Liver (tissue), 9 donors: ENCODE data around the gene HLA-A. TPM values are rescaled to one million over a fixed set of nuclear protein-coding genes. Genes with fewer than 3 reads are reported as not detected.

Experiments used
- DNase-seq: peaks from one replicate; pipeline ENCODE4 v3.0.0-alpha.2; 2017; ENCODE audit warnings: low spot score
- H3K27ac ChIP-seq, 2 donors: one replicate each; pipeline ENCODE4 v1.7.0; 2013; ENCODE audit warnings: inconsistent platforms in 2 of 2, low read length in 2 of 2, control low read depth in 1 of 2, low read depth in 1 of 2, mild to moderate bottlenecking in 1 of 2
- H3K27me3 ChIP-seq, 4 donors: one replicate each; pipeline versions ENCODE4 v1.6.1 to v1.7.0; 2013; ENCODE audit warnings: low read length in 3 of 4, inconsistent platforms in 1 of 4, mild to moderate bottlenecking in 1 of 4, moderate library complexity in 1 of 4; ENCODE audit not compliant: control insufficient read depth in 4 of 4, insufficient read depth in 4 of 4
- H3K36me3 ChIP-seq, 4 donors: one replicate each; pipeline versions ENCODE4 v1.6.1 to v1.7.0; 2013; ENCODE audit warnings: low read length in 3 of 4, mild to moderate bottlenecking in 3 of 4, low read depth in 1 of 4, moderate library complexity in 1 of 4; ENCODE audit not compliant: control insufficient read depth in 4 of 4, insufficient read depth in 3 of 4
- H3K4me1 ChIP-seq, 4 donors: one replicate each; pipeline versions ENCODE4 v1.6.1 to v1.7.0; 2013; ENCODE audit warnings: low read length in 3 of 4, mild to moderate bottlenecking in 3 of 4, moderate library complexity in 1 of 4; ENCODE audit not compliant: control insufficient read depth in 4 of 4, insufficient read depth in 4 of 4
- H3K4me3 ChIP-seq, 3 donors: one replicate each; pipeline versions ENCODE4 v1.6.1 to v1.7.0; 2013; ENCODE audit warnings: low read length in 3 of 3, control low read depth in 1 of 3, low read depth in 1 of 3, mild to moderate bottlenecking in 1 of 3
- H3K9ac ChIP-seq, 2 donors: one replicate each; pipeline ENCODE4 v1.7.0; 2013; ENCODE audit warnings: low read length in 2 of 2, mild to moderate bottlenecking in 2 of 2, moderate library complexity in 2 of 2, control low read depth in 1 of 2, low read depth in 1 of 2
- H3K9me3 ChIP-seq, 4 donors: one replicate each; pipeline versions ENCODE4 v1.6.1 to v1.7.0; 2013; ENCODE audit warnings: low read length in 3 of 4; ENCODE audit not compliant: control insufficient read depth in 4 of 4
- EGR1 ChIP-seq, 2 donors: IDR thresholded peaks; 2 replicates each; pipeline ENCODE4 v1.6.1; 2016 to 2018; ENCODE audit warnings: antibody characterized with exemption in 2 of 2, low read depth in 2 of 2
- FOXA1 ChIP-seq: IDR thresholded peaks from 2 replicates; pipeline ENCODE4 v1.6.1; 2016; ENCODE audit warnings: antibody characterized with exemption
- FOXA2 ChIP-seq: IDR thresholded peaks from 2 replicates; pipeline ENCODE4 v1.6.1; 2016; ENCODE audit warnings: antibody characterized with exemption
- GABPA ChIP-seq, 2 donors: IDR thresholded peaks in 1 of 2; conservative IDR thresholded peaks in 1 of 2; 2 replicates each; pipeline ENCODE4 v1.6.1; 2016; ENCODE audit warnings: antibody characterized with exemption in 2 of 2, mild to moderate bottlenecking in 1 of 2, moderate library complexity in 1 of 2
- HNF4A ChIP-seq, 2 donors: conservative IDR thresholded peaks; 2 replicates each; pipeline ENCODE4 v1.6.1; 2016; ENCODE audit warnings: antibody characterized with exemption in 2 of 2, mild to moderate bottlenecking in 2 of 2
- HNF4G ChIP-seq: IDR thresholded peaks from 2 replicates; pipeline ENCODE4 v1.6.1; 2016; ENCODE audit warnings: antibody characterized with exemption
- JUND ChIP-seq, 2 donors: IDR thresholded peaks; 2 replicates each; pipeline ENCODE4 v1.6.1; 2016; ENCODE audit warnings: antibody characterized with exemption in 2 of 2
- NR2F2 ChIP-seq: IDR thresholded peaks from 2 replicates; pipeline ENCODE4 v1.6.1; 2016; ENCODE audit warnings: antibody characterized with exemption
- RAD21 ChIP-seq, 2 donors: IDR thresholded peaks; 2 replicates each; pipeline ENCODE4 v1.6.1; 2016; ENCODE audit warnings: antibody characterized with exemption in 2 of 2, mild to moderate bottlenecking in 2 of 2
- RXRA ChIP-seq, 2 donors: IDR thresholded peaks; 2 replicates each; pipeline ENCODE4 v1.6.1; 2017 to 2018; ENCODE audit warnings: antibody characterized with exemption in 2 of 2, mild to moderate bottlenecking in 1 of 2
- SP1 ChIP-seq: IDR thresholded peaks from 2 replicates; pipeline ENCODE4 v1.6.1; 2018; ENCODE audit warnings: antibody characterized with exemption, mild to moderate bottlenecking
- TAF1 ChIP-seq: conservative IDR thresholded peaks from 2 replicates; pipeline ENCODE4 v1.6.1; 2016; ENCODE audit warnings: antibody characterized with exemption, mild to moderate bottlenecking
- YY1 ChIP-seq: IDR thresholded peaks from 2 replicates; pipeline ENCODE4 v1.6.1; 2016; ENCODE audit warnings: antibody characterized with exemption, mild to moderate bottlenecking
- WGBS: extraction: QIAGEN DNeasy Blood & Tissue Kit; methylation state at CpG from one replicate; pipeline ENCODE4 v1.1.7; 2013; 5-methylcytosine and 5-hydroxymethylcytosine counted together
- polyA plus RNA-seq, 2 donors: library from polyadenylated mRNA; stranded (reverse) in 1 of 2; unstranded in 1 of 2; fragments of 200-250 nt in 1 of 2; fragments of >200 nt in 1 of 2; fragmentation: Nextera tagmentation in 1 of 2; extraction: Ambion mirVana in 1 of 2; gene quantifications; one replicate each; pipeline versions ENCODE4 v1.2.1 to v1.2.3, GENCODE V29; 2013 to 2015
- total RNA-seq, 2 donors: library from RNA; depleted of rRNA; stranded (reverse); fragments of >200 nt; gene quantifications; one replicate each; pipeline ENCODE4 v1.2.3, GENCODE V29; 2014
- TF ChIP-seq, protein P1 (sequence below): fragments of 150-350 bp; IDR thresholded peaks from 2 replicates; pipeline ENCODE4 v1.5.1; 2017; ENCODE audit warnings: improper control_type of control experiment, low read depth, low read length; ENCODE audit not compliant: missing input control
- TF ChIP-seq, protein P2 (sequence below): IDR thresholded peaks from 2 replicates; pipeline ENCODE4 v1.6.1; 2016; ENCODE audit warnings: antibody characterized with exemption, mild to moderate bottlenecking
- TF ChIP-seq, protein P3 (sequence below): IDR thresholded peaks from 2 replicates; pipeline ENCODE4 v1.6.1; 2016; ENCODE audit warnings: antibody characterized with exemption
- TF ChIP-seq, protein P4 (sequence below): IDR thresholded peaks from 2 replicates; pipeline ENCODE4 v1.6.1; 2016; ENCODE audit warnings: antibody characterized with exemption
- TF ChIP-seq, protein P5 (sequence below): IDR thresholded peaks from 2 replicates; pipeline ENCODE4 v1.6.1; 2016; ENCODE audit warnings: antibody characterized with exemption
- donor health status: healthy.
- donor health status: healthy.
- donor health status: healthy.
- donor health status: healthy.
- donor health status: healthy.

The HLA-A gene
- total and polyA plus RNA-seq, 4 donors = 145 to 321 (median 223) TPM

DNA sequence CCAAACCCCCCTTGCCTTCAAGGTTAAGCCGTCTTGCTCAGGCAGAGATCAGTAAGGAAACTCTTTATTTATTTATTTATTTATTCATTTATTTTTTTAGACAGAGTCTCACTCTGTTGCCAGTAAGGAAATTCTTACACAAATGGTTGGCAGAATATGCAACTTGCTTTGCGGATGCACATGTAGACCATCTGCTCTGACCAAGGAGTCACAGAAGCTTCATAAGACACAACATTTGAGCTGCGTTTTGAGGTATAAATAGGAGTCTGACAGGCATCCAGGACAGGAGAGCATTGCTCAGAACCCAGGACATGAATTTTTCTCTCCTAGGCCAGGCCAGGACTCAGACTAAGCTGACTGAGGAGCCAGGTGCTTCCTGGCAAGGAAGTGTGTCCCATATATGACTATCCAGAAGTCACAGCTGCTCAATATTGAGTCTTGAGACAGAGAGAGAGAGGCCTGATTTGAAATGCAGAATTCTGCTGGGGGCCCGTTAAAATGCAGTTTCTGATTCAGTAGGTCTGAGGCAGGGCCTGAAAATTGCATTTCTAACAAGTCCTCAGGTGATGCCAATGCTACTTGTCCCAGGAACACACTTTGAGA is 43.9 kb downstream of the HLA-A start (continued):
- TF ChIP-seq EGR1 (IDR thresholded peaks at IDR 0.05; ENCODE audit: low read depth in 2 of 2) = no peak

DNA sequence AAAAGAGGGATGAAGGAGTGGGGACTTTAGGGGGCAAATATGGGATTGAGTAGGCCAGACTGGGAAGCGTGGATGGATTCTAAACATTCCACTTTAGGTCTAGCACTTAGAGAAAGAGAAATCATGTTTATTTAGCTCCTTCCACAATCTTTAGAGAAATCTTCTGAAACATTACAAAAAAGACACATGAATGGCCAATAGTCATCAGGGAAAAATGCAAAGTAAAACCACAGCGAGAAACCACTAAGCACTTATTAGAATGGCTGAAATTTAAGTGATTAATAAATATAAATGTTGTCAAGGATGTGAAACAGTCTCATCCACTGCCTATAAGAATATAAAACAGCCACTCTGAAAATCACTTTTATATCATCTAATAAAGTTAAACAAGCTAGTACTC is 46.9 kb downstream of the HLA-A start:
- no peak for DNase-seq
- no peaks in the 10 kb centered on the region for H3K36me3 ChIP-seq
- H3K4me1 ChIP-seq = no peaks in the 10 kb centered on the region
- no peak overlapping the region for H3K27ac ChIP-seq
- no peak overlapping the region for H3K9ac ChIP-seq
- TF ChIP-seq RAD21 (IDR thresholded peaks at IDR 0.05) (no peak), JUND (IDR thresholded peaks at IDR 0.05) (no peak), RXRA (IDR thresholded peaks at IDR 0.05) (no peak), TAF1 (no peak), NR2F2 (no peak), HNF4A (conservative IDR thresholded peaks at IDR 0.05) (no peak), YY1 (no peak), FOXA2 (no peak), SP1 (no peak), EGR1 (IDR thresholded peaks at IDR 0.05; ENCODE audit: low read depth in 2 of 2) (no peak), HNF4G (no peak), GABPA (IDR thresholded peaks at IDR 0.05 in 1 of 2, conservative IDR thresholded peaks at IDR 0.05 in 1 of 2) (no peak), FOXA1 (no peak)
- TF ChIP-seq, protein P1, sequence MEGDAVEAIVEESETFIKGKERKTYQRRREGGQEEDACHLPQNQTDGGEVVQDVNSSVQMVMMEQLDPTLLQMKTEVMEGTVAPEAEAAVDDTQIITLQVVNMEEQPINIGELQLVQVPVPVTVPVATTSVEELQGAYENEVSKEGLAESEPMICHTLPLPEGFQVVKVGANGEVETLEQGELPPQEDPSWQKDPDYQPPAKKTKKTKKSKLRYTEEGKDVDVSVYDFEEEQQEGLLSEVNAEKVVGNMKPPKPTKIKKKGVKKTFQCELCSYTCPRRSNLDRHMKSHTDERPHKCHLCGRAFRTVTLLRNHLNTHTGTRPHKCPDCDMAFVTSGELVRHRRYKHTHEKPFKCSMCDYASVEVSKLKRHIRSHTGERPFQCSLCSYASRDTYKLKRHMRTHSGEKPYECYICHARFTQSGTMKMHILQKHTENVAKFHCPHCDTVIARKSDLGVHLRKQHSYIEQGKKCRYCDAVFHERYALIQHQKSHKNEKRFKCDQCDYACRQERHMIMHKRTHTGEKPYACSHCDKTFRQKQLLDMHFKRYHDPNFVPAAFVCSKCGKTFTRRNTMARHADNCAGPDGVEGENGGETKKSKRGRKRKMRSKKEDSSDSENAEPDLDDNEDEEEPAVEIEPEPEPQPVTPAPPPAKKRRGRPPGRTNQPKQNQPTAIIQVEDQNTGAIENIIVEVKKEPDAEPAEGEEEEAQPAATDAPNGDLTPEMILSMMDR = no peak
- TF ChIP-seq, protein P2, sequence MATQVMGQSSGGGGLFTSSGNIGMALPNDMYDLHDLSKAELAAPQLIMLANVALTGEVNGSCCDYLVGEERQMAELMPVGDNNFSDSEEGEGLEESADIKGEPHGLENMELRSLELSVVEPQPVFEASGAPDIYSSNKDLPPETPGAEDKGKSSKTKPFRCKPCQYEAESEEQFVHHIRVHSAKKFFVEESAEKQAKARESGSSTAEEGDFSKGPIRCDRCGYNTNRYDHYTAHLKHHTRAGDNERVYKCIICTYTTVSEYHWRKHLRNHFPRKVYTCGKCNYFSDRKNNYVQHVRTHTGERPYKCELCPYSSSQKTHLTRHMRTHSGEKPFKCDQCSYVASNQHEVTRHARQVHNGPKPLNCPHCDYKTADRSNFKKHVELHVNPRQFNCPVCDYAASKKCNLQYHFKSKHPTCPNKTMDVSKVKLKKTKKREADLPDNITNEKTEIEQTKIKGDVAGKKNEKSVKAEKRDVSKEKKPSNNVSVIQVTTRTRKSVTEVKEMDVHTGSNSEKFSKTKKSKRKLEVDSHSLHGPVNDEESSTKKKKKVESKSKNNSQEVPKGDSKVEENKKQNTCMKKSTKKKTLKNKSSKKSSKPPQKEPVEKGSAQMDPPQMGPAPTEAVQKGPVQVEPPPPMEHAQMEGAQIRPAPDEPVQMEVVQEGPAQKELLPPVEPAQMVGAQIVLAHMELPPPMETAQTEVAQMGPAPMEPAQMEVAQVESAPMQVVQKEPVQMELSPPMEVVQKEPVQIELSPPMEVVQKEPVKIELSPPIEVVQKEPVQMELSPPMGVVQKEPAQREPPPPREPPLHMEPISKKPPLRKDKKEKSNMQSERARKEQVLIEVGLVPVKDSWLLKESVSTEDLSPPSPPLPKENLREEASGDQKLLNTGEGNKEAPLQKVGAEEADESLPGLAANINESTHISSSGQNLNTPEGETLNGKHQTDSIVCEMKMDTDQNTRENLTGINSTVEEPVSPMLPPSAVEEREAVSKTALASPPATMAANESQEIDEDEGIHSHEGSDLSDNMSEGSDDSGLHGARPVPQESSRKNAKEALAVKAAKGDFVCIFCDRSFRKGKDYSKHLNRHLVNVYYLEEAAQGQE = no peak
- TF ChIP-seq, protein P3, sequence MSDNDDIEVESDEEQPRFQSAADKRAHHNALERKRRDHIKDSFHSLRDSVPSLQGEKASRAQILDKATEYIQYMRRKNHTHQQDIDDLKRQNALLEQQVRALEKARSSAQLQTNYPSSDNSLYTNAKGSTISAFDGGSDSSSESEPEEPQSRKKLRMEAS = no peak
- TF ChIP-seq, protein P4, sequence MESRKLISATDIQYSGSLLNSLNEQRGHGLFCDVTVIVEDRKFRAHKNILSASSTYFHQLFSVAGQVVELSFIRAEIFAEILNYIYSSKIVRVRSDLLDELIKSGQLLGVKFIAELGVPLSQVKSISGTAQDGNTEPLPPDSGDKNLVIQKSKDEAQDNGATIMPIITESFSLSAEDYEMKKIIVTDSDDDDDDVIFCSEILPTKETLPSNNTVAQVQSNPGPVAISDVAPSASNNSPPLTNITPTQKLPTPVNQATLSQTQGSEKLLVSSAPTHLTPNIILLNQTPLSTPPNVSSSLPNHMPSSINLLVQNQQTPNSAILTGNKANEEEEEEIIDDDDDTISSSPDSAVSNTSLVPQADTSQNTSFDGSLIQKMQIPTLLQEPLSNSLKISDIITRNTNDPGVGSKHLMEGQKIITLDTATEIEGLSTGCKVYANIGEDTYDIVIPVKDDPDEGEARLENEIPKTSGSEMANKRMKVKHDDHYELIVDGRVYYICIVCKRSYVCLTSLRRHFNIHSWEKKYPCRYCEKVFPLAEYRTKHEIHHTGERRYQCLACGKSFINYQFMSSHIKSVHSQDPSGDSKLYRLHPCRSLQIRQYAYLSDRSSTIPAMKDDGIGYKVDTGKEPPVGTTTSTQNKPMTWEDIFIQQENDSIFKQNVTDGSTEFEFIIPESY = no peak
- TF ChIP-seq, protein P5, sequence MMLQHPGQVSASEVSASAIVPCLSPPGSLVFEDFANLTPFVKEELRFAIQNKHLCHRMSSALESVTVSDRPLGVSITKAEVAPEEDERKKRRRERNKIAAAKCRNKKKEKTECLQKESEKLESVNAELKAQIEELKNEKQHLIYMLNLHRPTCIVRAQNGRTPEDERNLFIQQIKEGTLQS = no peak
- H3K27me3 ChIP-seq = no peaks in the 10 kb centered on the region
- H3K9me3 ChIP-seq = no peaks in the 10 kb centered on the region
- 83% methylated on average over 2 of the region's 2 CpGs for WGBS
- no peak overlapping the region for H3K4me3 ChIP-seq
